ENCODE measurements around the gene EPHA6. TPM values are rescaled to one million over a fixed set of nuclear protein-coding genes. Genes with fewer than 3 reads are reported as not detected.

Gene EPHA6
- total RNA-seq, 4 donors from 2014 or later = not detected

DNA sequence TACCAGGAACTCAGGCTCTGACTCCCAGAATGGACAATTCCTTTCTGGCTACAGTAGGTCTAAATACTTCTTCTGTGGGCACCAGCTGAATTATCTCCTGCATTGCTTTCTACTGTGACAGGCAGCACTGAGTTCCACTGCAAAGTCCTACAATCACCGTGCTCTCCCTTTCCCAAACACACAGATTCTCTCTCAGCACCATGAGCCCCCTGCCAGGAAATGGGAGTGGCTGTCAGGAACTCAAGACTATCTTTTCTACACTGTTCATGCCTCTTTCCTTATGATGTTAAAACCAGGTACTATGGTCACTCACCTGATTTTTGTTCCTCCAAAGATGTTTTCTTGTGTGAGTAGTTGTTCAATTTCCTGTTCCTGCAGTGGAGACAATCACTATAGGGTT, 383.4 kb downstream of the EPHA6 start:
- intact Hi-C loops (cut with DNase I; ENCODE audit: low total_unique reads) = no loop called here
- ATAC-seq (no peak), DNase-seq (no peak)
- in situ Hi-C loops (cut with MboI; ENCODE audit: low sequenced_read_pairs in 4 of 4) = no loop called here
- H3K36me3 ChIP-seq = no peaks in the 10 kb centered on the region
- H3K9me3 ChIP-seq = no peaks in the 10 kb centered on the region
- H3K4me3 ChIP-seq = no peak overlapping the region
- no peaks in the 10 kb centered on the region for H3K27me3 ChIP-seq
- H3K27ac ChIP-seq = no peak overlapping the region
- no peaks in the 10 kb centered on the region for H3K4me1 ChIP-seq
- TF ChIP-seq, protein P1, sequence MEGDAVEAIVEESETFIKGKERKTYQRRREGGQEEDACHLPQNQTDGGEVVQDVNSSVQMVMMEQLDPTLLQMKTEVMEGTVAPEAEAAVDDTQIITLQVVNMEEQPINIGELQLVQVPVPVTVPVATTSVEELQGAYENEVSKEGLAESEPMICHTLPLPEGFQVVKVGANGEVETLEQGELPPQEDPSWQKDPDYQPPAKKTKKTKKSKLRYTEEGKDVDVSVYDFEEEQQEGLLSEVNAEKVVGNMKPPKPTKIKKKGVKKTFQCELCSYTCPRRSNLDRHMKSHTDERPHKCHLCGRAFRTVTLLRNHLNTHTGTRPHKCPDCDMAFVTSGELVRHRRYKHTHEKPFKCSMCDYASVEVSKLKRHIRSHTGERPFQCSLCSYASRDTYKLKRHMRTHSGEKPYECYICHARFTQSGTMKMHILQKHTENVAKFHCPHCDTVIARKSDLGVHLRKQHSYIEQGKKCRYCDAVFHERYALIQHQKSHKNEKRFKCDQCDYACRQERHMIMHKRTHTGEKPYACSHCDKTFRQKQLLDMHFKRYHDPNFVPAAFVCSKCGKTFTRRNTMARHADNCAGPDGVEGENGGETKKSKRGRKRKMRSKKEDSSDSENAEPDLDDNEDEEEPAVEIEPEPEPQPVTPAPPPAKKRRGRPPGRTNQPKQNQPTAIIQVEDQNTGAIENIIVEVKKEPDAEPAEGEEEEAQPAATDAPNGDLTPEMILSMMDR (IDR thresholded peaks at IDR 0.05 in 4 of 5, conservative IDR thresholded peaks at IDR 0.05 in 1 of 5) = no peak
- no peak for TF ChIP-seq POLR2A (IDR thresholded peaks at IDR 0.05)

DNA sequence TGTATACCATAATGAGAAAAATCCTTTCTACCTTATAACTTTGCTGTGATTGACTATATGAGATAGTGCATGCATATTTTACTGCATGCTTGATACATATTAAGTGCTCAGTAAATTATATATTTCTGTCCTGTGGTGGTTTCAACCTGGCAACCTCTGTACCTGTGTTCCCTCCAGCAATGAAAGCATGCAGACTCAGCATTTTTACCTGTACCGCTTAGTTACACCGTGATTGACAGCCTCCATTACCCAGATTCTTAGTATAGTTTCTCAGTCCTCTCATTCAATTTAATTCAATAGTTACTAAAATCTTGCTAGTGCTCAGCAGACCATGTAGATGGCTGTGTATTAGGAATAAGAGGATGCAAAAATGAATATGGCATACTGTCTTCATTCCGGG, 386.0 kb downstream of the EPHA6 start:
- in situ Hi-C loops (cut with MboI; ENCODE audit: low sequenced_read_pairs in 4 of 4) = no loop called here
- TF ChIP-seq, protein P1 (IDR thresholded peaks at IDR 0.05 in 4 of 5, conservative IDR thresholded peaks at IDR 0.05 in 1 of 5) = no peak
- no peak for TF ChIP-seq POLR2A (IDR thresholded peaks at IDR 0.05)
- Histone ChIP-seq H3K9me3 (no peaks in the 10 kb centered on the region), H3K27ac (no peak overlapping the region), H3K36me3 (no peaks in the 10 kb centered on the region), H3K4me1 (no peaks in the 10 kb centered on the region), H3K4me3 (no peak overlapping the region), H3K27me3 (no peaks in the 10 kb centered on the region)
- ATAC-seq (no peak), DNase-seq (no peak)
- intact Hi-C loops (cut with DNase I; ENCODE audit: low total_unique reads) = no loop called here

DNA sequence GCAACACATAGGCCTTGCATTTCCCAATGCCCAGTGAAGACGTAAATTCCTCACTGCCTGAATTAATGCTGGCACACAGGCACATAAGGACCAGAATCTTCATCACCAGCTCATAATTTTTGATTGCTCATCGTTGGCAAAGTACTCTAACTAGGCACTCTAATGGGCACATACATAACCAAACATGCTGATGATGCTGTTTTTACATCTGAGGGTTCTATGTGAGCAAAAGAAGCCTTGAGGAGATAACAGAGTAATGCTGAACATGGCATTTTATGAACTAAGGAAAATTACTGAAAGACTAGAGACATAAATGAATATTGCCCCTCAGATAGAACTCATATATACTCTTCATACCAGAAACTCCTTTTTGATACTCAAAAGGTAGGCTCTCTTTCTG, 387.4 kb downstream of the EPHA6 start:
- intact Hi-C loops (cut with DNase I; ENCODE audit: low total_unique reads) = no loop called here
- ATAC-seq (no peak), DNase-seq (no peak)
- TF ChIP-seq, protein P1 (IDR thresholded peaks at IDR 0.05 in 4 of 5, conservative IDR thresholded peaks at IDR 0.05 in 1 of 5) = no peak
- no peak for TF ChIP-seq POLR2A (IDR thresholded peaks at IDR 0.05)
- no peak overlapping the region for H3K27ac ChIP-seq
- H3K27me3 ChIP-seq = no peaks in the 10 kb centered on the region
- H3K9me3 ChIP-seq = no peaks in the 10 kb centered on the region
- H3K4me3 ChIP-seq = no peak overlapping the region
- in situ Hi-C loops (cut with MboI; ENCODE audit: low sequenced_read_pairs in 4 of 4) = no loop called here
- H3K36me3 ChIP-seq = no peaks in the 10 kb centered on the region
- H3K4me1 ChIP-seq = no peaks in the 10 kb centered on the region

DNA sequence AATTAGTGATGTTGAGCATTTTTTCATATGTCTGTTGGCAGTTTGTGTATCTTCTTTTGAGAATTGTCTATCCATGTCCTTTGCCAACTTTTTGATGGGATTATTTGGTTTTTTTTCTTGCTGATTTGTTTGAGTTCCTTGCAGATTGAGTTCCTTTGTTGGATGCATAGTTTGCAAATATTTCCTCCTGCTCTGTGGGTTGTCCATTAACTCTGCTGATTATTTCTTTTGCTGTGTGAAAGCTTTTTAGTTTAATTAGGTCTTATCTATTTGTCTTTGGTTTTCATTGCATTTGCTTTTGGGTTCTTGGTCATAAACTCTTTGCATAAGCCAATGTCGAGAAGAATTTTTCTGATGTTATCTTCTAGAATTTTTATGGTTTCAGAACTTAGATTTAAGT, 414.6 kb downstream of the EPHA6 start:
- no peaks in the 10 kb centered on the region for H3K36me3 ChIP-seq
- no peak overlapping the region for H3K27ac ChIP-seq
- intact Hi-C loops (cut with DNase I; ENCODE audit: low total_unique reads) = no loop called here
- ATAC-seq = no peak
- no peak overlapping the region for H3K4me3 ChIP-seq
- no peaks in the 10 kb centered on the region for H3K27me3 ChIP-seq
- H3K9me3 ChIP-seq = no peaks in the 10 kb centered on the region
- no peaks in the 10 kb centered on the region for H3K4me1 ChIP-seq
- in situ Hi-C loops (cut with MboI; ENCODE audit: low sequenced_read_pairs in 4 of 4) = no loop called here
- DNase-seq = no peak
- TF ChIP-seq, protein P1 (IDR thresholded peaks at IDR 0.05 in 4 of 5, conservative IDR thresholded peaks at IDR 0.05 in 1 of 5) = no peak
- no peak for TF ChIP-seq POLR2A (IDR thresholded peaks at IDR 0.05)

- TF ChIP-seq, protein P1 (IDR thresholded peaks at IDR 0.05 in 4 of 5, conservative IDR thresholded peaks at IDR 0.05 in 1 of 5) = no peak
- no peak for TF ChIP-seq POLR2A (IDR thresholded peaks at IDR 0.05)
- Histone ChIP-seq H3K9me3 (no peaks in the 10 kb centered on the region), H3K36me3 (no peaks in the 10 kb centered on the region), H3K27me3 (no peaks in the 10 kb centered on the region), H3K4me1 (no peaks in the 10 kb centered on the region), H3K4me3 (no peak overlapping the region), H3K27ac (no peak overlapping the region)
- DNase-seq = no peak
- ATAC-seq = no peak
- in situ Hi-C loops (cut with MboI; ENCODE audit: low sequenced_read_pairs in 4 of 4) = no loop called here
- intact Hi-C loops (cut with DNase I; ENCODE audit: low total_unique reads) = no loop called here
These were observed 416.1 kb downstream of the EPHA6 start for GRCh38 chr3:97230486-97230885.

Measured in gastrocnemius medialis (tissue), 4 donors.